T47D (cell line): ENCODE data around the gene CCDC93.

Experiments used
- DNase-seq, 2 experiments: peaks; one replicate each; pipeline versions ENCODE4 v3.0.0 to v3.0.0-alpha.2; 2011 to 2012; ENCODE audit warnings: low read depth in 1 of 2, low spot score in 1 of 2
- JUND ChIP-seq: IDR thresholded peaks from 2 replicates; pipeline ENCODE4 v1.6.1; 2012; ENCODE audit warnings: low read depth
- in situ Hi-C: cut with HindIII; loops from 2 replicates; pipeline ENCODE4 v1.10.0; 2016; ENCODE audit warnings: low sequenced_read_pairs, low pct_unique_long_range_greater_than_20kb

Gene CCDC93

GRCh38 chr2:118052474-118052873 is 38.6 kb upstream of the CCDC93 start:
- no peak for TF ChIP-seq JUND
- no peak for DNase-seq
- in situ Hi-C loops, result no loop called here

- DNase-seq, result no peak
- TF ChIP-seq JUND, result no peak
- in situ Hi-C loops, result no loop called here
Measured at GRCh38 chr2:118051826-118052358, 38.0 kb upstream of the CCDC93 start.

- DNase-seq, result no peak
- no peak for TF ChIP-seq JUND
- in situ Hi-C loops, result no loop called here
Measured at GRCh38 chr2:118050974-118051373, 37.1 kb upstream of the CCDC93 start.

GRCh38 chr2:118050386-118050785 is 36.5 kb upstream of the CCDC93 start:
- no peak for DNase-seq
- in situ Hi-C loops, result no loop called here
- TF ChIP-seq JUND, result no peak

DNA sequence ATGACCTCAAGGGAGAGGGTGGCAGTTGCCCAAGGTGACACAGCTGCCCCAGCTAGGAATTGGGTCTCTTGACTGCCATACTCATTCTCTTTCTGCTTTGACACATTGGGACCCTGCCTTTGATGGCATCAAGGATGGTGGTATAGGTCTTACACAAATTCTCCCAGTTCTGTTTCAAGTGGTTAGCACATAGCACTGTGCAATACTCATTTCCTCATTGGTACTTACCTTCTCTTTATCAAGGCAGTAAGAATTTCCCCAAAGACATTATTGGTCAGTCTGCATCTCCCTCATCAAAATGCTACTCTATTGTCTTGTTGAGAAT is 35.9 kb upstream of the CCDC93 start:
- in situ Hi-C loops, result no loop called here
- no peak for DNase-seq
- TF ChIP-seq JUND, result no peak

DNA sequence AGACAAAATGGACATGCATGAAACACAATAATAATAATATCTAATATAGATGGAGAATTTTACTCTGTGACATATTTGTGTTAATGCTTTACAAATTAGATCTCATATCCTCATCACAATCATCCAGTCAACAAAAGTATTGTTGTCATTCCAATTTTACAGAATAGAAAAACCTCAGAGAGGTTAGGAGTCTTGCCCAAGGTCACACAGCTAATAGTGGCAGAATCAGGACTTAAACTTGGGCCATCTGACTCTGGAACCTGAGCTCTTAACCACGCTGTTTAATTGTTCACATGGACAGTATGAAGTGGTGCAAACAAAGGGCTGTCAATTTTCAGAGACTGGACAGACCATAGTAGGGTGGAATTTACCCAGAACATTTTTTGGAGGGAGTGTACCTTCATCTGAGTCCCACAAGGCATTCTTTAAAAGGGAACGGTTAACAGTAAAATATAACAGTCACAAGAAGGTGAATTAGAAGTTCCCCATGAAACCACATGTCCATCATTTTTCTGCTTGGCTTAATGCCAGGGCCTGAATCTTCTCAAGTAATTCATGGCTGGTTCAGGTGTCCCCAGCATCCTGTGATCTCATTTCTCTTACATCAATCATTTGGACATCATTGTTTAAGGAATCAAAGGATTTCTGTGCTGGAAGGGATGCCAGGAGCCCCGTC is 35.4 kb upstream of the CCDC93 start:
- in situ Hi-C loops, result no loop called here
- no peak for TF ChIP-seq JUND
- peak in 1 of 2 experiments; percentile 2 for DNase-seq

- in situ Hi-C loops, result no loop called here
- no peak for DNase-seq
- no peak for TF ChIP-seq JUND
Measured at GRCh38 chr2:118048401-118048800, 34.5 kb upstream of the CCDC93 start.

DNA sequence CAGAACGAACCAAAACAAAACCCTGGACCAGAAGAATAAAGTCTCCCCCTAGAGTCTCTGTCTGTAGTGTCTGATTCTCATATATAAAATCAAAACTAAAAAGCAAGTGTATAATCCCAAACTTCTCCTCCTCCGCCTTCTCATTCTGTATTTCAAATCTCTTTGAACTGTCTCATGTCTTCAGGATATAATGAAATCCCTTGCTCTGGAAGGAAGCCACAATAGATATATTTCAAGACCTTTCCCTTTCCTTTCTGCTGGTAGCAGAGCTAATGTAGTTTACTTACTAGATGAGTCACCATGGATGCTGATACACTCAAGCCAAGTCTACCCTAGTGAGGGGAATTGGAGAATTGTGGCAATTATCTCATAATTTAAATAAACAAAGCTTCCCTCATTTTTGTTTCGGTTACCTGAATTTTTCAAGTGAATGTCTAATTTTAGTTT is 33.5 kb upstream of the CCDC93 start:
- in situ Hi-C loops, result no loop called here
- no peak for DNase-seq
- no peak for TF ChIP-seq JUND

- in situ Hi-C loops, result no loop called here
Measured at GRCh38 chr2:118046634-118047210, 32.9 kb upstream of the CCDC93 start.

DNA sequence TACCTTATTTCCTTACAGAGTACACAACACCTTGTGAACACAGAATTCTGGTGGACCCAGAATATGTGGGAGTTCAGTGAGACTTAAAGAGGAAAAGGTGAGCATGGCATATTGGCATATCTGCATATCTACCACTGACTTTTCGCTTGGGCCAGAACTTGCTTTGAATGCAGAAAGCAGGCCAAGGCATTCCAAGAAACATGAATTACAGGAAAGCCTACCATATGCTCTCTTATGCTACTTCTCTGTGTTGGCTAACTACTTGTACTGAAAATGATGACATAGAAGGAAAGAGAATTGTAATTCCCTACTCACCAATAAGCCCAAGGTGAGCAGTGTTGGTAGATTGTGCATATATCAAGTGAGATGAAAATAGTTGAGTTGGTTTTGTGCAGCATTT is 31.4 kb upstream of the CCDC93 start:
- no peak for TF ChIP-seq JUND
- in situ Hi-C loops, result no loop called here
- DNase-seq, result peak in 1 of 2 experiments; percentile 15

More at GRCh38 chr2:118046634-118047210, 32.9 kb upstream of the CCDC93 start:
- peak in 1 of 2 experiments; percentile 50 for DNase-seq
- no peak for TF ChIP-seq JUND

GRCh38 chr2:118044854-118045253 is 31.0 kb upstream of the CCDC93 start:
- no peak for TF ChIP-seq JUND
- in situ Hi-C loops, result no loop called here
- no peak for DNase-seq

GRCh38 chr2:118044103-118044716 is 30.3 kb upstream of the CCDC93 start:
- in situ Hi-C loops, result no loop called here
- no peak for DNase-seq
- TF ChIP-seq JUND, result no peak

GRCh38 chr2:118040891-118041290 is 27.0 kb upstream of the CCDC93 start:
- no peak for TF ChIP-seq JUND
- in situ Hi-C loops, result no loop called here
- no peak for DNase-seq
